Fibroblast of gingiva (primary cell): ENCODE measurements around the gene AURKA.
A peak's percentile ranks its signal among the peaks of the same experiment; 100 is the strongest.

Experiments used
- DNase-seq: peaks from one replicate; pipeline ENCODE4 v3.0.0-alpha.2; 2011; ENCODE audit warnings: low read depth

AURKA gene

DNA sequence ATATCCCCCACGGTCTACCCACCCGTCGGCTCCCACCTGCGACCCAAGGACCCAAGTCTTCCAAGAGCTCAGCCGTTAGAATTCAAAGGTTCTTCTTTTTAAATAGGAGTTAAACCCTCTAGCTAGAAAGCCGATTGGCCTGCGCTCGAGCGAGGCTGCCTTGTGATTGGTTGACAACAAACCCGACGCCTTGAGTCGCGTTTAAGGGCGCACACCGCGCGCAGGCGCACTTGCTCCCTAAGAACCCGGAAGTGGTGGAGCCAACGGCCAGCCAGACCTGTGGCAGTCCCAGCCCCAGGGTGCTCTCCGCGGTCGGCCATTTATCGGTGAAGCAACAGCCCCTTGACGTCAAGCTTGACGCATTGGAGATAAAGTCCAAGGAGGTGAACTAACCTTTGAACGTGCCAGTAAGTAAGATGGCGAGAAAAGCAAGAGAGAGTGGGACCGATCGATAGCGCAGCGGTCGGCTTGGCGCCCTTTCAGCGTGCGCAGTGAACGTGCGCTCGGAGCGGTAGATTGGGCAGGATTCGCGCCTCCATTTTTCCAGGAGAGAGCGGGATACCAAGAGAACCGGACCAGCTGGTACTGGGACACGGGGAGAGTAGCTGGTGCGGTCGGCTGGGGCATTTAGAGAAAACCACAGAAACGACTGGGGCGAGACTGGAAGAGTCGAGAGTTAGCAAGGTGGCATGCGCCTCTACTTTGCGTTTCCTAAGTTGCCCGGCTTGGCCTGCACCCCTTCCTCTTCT lies at the start of gene AURKA, which contains the start of gene CSTF1:
Gene AURKA (minus strand): TSS at position 84 of the 749 bp plus-strand sequence. CDS start 4,018 bp downstream, outside the sequence.
Gene CSTF1 (plus strand): TSS at position 514 of the 749 bp plus-strand sequence. CDS start 2,908 bp downstream, outside the sequence.
- peak; percentile 100 for DNase-seq

DNA sequence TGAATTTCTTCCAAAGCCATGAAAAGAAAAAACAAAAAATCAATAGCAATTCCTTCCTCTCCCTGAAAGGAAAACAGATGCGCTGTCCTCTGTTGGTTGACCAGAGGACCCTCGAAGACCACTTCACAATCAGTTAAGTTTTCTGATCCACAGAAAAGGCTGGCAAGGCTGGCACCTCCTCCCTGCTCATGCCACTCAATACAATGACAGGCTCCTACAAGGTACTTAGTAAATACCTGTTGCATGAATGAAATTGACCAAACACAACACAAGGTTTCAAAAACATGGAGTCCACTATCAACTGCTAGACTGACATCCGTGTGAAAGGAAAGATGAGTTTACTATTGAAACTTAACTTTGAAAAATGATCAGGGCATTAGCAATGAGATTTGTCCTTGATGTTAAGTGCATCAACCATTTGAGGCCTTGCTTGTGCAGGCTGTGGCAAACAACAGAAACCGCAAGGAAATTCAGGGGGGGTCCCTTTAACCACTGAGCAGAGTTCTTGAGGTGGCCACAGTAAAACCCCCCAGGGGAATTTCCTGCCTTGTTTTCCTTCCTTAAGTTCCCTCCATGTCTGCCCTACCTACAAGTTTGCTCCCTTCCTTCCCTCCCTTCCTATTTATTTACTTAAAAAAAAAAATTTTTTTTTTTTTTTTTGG lies 48.5 kb upstream of the AURKA start:
- DNase-seq, result no peak

DNA sequence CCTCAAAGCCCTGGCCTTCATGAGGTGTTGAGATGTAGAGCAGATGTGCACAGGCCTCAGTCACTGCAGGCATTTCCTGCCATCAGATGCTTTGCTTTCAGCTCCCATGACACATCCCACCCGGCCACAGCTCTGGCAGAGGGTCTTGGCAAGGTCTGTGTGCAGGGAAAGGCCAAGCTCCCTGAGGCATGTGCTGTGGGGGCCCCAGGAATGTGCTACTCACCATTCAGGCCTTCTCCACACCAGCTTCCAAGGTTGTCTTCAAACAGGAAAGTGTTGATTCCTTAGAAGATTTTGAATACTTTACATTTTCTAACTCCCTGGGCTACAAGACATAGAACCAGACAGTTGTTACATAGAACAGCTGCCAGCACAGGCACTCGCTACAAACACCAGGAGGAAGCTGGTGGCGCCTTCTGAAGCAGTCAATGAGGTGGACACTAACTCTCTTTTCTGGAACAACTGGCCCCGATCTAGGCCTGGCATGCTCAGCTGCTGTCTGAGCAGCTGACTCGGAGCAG lies 47.8 kb upstream of the AURKA start:
- peak; percentile 97 for DNase-seq

DNA sequence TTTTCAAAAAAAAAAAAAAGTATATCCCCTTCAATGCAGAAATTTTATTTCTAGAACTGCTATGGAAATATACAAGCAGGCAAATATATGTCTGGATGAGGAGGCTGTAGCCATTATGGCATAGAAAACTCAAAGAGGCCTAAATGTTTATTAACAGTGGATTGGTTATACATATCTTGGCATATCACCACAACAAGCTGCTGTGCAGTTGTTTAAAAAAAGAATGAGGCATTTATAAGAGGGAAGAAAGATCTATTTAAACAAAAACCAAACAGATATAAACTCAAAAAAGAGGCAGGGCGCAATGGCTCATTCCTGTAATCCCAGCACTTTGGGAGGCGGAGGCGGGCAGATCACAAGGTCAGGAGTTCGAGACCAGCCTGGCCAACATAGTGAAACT lies 46.3 kb upstream of the AURKA start:
- no peak for DNase-seq

DNA sequence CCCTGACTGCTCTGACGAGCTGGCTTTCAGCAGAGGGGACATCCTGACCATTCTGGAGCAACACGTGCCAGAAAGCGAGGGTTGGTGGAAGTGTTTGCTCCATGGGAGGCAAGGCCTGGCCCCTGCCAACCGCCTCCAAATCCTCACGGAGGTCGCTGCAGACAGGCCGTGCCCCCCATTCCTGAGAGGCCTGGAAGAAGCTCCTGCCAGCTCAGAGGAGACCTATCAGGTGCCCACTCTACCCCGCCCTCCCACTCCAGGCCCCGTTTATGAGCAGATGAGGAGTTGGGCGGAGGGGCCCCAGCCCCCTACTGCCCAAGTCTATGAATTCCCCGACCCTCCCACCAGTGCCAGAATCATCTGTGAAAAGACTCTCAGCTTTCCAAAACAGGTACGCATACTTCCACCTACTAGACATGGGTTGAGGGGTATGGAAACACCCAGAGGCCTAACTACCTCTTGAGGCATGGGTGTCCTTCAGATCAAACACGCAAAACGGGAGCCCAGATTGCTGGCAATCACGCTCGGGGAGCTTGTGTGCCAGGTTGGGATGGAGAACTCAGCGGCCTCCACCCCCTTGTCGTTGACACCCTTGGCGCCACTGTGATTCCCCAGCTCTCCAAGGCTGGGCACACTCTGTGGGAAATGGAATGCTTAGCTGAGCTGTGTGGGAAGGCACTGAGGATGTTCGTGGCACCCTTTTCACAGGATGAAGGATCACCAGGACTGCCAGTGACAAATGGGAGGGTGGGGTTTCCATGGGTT lies 45.4 kb upstream of the AURKA start:
- no peak for DNase-seq

DNA sequence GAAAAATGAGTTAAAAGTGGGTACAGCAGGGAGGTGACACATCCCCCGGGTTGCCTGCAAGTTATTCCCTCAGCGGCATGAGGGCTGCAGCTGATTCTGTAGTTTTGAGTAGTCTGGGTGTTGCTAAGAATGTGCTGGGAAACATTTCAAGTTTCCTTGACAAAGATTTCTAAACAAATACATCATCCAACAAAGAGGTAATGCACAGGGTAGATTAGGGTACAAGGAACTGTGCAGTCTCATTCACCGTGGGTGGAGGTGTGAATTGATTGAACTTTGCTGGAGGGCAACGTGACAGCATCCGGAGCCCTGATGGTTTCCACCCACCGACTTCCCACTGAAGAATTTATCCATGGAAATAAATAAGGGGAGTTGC lies 41.9 kb upstream of the AURKA start:
- peak; percentile 66 for DNase-seq

DNA sequence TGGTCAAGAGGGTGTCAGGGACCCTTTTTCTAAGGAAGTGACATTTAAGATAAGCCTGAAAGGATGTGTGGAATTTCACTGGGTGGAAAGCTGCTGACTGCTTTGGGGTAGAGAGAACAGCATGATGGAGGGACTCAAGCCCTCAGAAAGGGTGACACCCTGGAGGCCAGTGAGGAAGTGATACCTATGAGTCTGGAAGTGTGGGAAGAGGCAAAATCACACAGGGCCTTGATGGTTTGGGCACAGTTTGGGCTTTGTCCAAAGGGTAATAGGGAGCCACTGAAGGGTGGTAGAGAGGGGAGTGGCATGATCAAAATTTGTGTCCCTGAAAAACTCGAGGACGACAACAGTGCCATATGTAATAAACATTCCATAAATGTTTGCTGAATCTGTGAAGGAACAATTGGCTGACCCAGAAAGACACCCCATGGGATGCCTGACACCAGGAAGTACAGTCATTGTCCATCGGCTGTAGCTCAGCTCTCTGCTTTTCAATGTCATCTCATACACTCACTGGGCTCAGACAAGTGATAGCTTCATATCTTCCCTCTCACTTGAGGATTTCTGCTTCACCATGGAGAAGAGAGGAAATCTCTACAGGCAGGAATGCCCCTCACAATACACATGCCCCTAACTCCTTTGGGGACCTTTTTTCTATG lies 41.3 kb upstream of the AURKA start:
- DNase-seq, result no peak

DNA sequence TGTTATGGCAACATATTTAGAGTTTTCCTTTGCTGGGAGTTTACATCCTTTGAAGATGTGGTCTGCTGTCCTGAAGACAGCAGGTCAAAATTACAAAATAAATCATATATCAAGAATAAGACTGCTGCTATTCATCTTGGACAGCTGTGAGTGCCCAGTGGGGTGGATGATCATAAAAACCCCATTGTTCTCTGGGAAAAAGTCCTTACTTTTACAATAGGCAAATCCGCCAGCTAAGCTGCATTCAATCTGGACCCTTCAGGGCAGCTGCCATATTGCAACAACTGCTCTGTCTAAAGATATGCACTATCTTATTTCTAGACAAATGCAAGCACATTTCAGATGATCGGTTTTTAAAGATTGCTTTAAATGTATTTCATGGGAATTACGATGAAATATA lies 39.5 kb upstream of the AURKA start:
- no peak for DNase-seq

DNA sequence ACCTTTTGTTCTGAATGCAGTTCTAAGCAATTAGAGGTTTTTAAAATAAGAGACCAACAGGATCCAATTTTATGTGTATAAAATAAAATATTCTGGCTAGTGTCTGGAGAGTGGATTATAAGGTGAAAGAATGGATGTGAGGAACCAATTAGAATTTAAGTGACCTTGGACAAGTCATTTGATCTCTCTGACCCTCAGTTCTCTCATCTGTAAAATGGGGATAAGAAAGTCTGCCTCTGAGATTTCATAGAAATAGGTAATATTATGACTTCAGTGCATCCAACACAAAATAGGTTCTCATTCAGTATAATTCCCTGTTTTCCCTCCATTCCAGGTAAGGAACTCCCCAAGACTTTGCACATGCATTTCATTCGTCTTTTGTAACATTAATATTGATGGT lies 38.9 kb upstream of the AURKA start:
- no peak for DNase-seq

DNA sequence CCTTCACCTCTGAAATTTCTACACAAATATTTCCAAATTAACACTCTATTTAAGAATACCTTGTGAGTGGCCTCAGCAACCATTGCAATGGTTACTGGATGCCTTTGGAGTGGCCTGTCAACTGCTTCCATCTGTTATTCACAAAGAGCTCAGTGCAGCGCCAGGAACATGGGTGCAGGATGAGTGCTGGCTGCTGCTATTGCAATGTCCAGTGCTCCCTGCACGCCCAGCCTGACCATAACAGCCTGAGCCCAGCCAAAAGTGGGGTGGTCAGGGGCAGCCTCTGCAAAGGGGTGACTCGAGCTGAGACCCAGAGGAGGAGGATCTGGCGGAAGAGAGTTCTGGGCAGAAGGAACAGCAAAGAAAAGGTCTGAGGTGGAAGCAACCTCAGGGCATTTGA lies 38.4 kb upstream of the AURKA start:
- no peak for DNase-seq

DNA sequence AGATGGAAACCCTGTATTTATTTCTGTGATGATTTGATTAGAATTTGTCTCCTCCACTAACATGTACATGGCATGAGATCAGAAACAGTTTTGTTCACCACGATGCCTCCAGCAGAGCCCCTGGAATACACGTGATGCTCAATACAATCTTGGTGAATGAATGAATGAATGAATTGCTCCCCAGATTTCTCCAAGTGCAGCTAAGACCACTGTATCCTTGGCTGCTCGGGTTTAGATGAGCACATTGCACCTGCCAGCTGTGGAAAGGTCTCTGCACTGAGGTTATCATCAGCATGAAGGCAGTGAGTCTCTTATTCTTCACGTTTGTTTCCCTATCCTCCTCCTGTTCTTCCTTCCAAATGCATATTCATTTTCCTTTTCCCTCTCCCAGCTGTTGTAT lies 37.9 kb upstream of the AURKA start:
- no peak for DNase-seq

DNA sequence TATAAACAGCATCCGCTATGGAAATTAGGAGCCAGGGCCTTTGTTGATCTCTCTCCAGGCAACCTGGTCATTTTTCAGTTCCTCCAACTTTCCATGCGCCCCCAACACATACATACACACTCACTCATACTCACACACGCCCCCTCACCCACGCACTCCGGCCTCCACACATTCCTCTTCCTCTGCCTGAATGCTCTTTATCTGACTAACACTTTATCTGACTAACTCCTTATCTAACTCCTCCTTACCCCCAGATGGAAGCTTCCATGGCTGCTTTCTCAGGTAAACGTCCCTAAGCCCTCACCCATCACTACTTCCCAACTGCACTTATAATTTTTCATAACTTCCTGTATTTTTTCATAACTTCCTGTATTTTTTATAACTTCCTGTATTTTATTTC lies 37.5 kb upstream of the AURKA start:
- no peak for DNase-seq

DNA sequence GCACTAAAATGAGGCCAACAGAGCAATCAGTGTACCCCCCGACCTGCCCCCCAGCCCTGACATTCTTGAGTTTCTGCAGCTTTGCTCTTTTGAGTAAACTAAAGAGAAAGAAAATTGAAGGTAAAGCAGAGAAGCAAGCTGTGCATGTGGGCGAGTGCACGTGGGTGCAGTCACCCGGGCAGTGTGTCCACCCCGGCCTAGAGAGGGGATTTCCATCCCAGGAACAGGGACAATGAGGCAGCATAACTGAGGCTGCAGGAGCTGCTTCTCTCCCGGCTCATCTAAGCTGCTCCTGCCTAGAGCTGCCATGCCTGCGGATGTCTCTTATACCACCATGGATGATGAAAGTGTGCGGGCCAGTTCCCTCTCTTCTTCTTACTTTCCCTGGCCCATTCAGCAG lies 36.9 kb upstream of the AURKA start:
- no peak for DNase-seq

DNA sequence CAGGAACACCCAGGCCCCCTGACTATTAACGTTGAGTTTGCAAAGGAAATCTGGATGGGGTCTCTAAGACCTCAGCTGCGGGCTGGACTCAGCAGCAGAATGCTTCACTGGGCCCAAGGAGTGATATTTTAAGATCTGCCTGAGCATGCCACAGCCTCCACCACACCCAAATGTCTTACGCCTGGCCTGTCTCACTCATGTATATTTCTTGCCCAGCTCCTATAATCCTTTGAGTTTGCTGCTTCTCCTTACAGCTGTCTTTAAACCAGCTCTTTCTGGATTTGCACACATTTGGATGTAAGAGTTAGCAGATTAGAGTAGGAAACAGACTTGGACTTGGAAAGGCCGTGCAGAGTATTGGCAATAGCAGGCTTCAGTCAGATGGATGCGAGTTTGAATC lies 36.4 kb upstream of the AURKA start:
- DNase-seq, result no peak

DNA sequence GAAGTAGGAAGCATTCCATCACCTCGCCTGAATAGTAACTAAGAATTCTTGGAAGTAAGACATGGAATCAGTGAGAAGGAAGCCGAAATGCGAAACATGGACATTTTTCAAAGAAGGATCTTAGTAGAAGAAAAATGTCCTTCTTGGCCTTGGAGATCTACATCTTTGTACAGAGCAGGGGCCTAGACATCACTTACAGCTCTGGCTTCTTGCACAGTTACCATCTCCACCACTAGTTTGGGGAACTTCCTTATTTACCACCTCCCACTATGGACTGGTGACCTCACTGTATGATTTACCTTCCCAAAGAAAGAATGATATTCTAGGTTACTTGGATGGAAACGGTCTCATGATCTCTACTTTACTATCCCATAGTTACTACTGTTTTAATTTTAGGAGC lies 35.8 kb upstream of the AURKA start:
- no peak for DNase-seq

DNA sequence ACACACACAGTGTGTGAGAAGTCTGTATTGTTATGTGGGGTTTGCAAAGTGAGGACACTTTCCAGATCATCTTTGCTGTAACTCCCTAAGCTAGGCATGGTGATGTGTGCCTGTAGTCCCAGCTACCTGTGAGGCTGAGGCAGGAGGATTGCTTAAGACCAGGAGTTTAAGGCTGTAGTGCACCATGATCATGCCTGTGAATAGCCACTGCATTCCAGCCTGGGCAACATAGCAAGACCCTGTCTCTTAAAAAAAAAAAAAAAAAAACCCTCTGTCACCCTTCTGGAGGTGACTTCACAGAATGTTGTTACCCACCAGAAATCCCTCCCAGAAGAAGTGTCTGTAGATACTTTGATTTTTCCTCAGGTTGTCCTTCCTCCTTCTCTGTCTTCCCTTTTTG lies 34.9 kb upstream of the AURKA start:
- DNase-seq, result no peak

DNA sequence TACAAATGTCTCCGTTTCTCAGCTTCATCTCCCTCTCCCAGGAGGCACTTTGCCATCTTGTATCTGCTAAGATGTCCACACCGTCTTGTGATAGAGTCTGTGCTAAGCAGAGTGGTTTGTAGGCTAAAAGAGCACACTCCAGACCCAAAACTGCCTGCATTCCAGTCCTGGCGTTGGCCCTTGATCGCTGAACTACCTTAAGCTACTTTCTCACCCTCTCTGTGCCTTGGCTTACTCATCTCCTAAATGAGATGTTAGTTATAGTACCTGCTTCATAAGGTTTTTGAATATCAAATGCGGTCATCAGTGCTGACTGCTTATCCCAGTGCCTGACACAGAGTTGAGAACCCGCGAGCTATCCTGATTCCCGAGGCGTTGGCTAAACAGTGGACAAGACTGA lies 34.0 kb upstream of the AURKA start:
- no peak for DNase-seq

DNA sequence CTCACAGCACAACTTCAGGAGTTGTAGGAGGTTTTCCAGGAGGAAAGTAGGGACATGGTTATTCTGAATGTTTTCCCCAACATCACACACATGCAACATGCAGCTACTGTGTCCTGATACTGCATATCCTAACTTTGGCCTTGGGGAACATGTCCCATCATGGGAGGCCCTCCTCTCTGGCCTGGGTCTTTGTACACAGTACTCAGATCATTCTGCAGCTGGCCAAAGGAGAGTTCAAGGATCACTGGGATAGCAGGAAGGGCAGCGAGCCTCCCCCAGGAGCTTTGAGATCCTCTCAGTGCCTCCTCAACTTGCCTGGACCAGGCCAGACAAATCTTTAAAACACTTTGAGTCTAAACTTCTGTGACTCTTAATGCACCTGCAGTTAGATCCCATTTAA lies 32.9 kb upstream of the AURKA start:
- no peak for DNase-seq

DNA sequence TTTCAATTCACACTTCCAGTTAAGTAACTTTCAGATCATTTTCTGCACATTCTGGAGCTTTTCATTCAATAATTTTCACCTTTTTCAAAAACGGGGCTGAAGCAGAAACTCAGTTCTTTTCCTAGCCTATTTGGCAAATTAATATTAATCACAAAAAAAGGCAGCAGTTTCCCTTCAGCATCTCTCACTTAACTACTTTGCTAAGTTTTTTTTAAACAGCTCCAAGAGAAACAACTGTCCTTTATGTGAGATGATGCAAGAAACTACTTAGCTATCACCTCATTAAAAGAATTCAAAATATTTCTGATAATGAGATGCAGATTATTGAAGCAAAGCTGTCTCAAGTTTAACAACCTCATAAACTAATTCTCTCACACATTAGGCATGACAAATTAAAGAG lies 31.9 kb upstream of the AURKA start:
- no peak for DNase-seq

DNA sequence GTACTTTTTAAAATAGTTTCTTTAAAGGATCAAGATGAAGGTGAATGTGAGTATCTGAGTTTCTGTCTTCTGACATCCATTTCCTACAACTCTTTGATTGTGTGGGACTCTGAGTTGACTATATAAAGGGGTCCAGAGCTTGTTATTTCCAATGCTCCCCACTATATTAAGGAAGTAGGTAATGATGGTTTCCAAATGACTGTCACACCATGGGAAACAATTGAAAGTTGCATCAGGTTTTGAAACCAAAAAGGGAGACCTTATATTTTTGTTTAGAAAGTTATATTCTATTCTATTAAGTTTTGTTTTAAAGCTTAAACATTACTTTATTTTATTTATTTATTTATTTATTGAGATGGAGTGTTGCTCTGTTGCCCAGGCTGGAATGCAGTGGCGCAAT lies 31.2 kb upstream of the AURKA start:
- no peak for DNase-seq

DNA sequence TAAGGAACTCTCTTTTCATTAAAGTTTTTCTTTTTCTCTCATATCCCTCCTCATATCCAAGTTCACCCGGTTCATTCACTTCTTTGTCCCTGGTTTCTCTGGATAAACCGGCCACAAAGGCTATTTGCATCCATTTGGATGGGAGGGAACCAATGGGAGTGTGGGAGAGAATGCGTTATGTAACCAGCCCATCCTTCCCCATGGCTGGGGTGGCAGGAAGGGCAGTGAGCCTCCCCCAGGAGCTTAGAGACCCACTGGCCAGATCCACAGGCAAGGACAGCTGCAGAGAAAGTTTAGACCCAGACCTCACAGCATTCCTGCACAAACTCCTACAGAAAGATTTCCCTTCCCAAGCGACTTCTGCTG lies 30.8 kb upstream of the AURKA start:
- no peak for DNase-seq

DNA sequence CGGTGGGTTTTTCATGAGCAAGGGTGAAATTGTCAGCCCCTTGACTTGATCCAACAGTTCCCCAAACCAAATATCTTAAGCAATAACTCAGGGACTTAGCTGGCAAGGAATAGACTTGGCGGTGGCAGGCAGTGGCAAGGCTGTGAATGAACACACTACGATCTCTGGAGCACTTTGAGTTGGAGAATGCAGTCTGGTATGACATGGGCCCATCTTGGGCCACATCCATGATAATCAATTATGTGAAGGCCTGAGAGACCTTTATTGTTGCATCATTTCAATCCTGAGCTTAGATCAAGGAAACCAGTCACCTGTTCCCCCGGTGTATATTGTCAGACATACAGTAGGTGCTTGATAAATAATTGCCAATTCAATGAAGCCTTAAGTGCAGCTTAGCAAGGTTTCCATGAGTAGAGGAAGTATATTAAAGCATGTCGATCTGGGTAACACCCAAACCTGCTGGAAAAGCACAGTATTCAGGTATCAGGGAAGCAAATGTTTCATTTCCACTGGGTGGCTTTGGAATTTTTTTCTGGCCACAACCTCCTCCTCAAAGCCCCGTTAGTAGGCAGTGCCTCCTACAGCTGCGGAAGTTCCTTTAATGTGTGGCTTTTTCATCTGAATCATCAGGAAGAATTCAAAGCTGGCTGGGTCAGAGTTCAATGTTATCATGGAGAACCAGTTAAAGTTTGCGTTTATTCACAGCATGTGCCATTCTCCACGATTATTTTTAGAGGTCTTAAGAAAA lies 30.2 kb upstream of the AURKA start:
- peak; percentile 26 for DNase-seq
